GM12878 (cell line): ENCODE measurements around the gene THSD4. TPM values are rescaled to one million over a fixed set of nuclear protein-coding genes. Genes with fewer than 3 reads are reported as not detected.

Experiments
- ATAC-seq: fragments of 200-7000 bp; cut with Tn5 transposase; 3 replicates; pipeline ENCODE4 v1.9.1; 2020; ENCODE audit warnings: mild to moderate bottlenecking, moderate library complexity
- BruUV-seq: library from RNA; stranded (reverse); fragments of 400-500 nt; replicated peaks from 2 replicates; lab custom pipeline; 2021; lab: Mats Ljungman, UMichigan
- CTCF ChIA-PET: fragments of 300-600 bp; sonication (Branson Sonifier 250); formaldehyde crosslinking; extraction: SDS; loops from one replicate; lab custom pipeline; 2021; ENCODE audit warnings: inconsistent platforms; lab: Yijun Ruan, JAX
- POLR2A ChIA-PET: fragments of 350-600 bp; formaldehyde crosslinking; extraction: SDS; loops from one replicate; lab custom pipeline; 2021; ENCODE audit warnings: inconsistent platforms; lab: Charles Lee
- RAD21 ChIA-PET: fragments of 300-600 bp; sonication (Branson Sonifier 250); formaldehyde crosslinking; loops from one replicate; lab custom pipeline; 2023; ENCODE audit warnings: antibody characterized with exemption; ENCODE audit not compliant: unreplicated experiment; lab: Charles Lee
- SMC1A ChIA-PET: fragments of 300-600 bp; sonication (Branson Sonifier 250); formaldehyde crosslinking; loops from one replicate; lab custom pipeline; 2023; ENCODE audit not compliant: unreplicated experiment, uncharacterized antibody; lab: Charles Lee
- DNase-seq: peaks from one replicate; pipeline ENCODE4 v3.0.0-alpha.2; 2011; ENCODE audit warnings: low read depth, low spot score
- FAIRE-seq: peaks from 3 replicates; lab custom pipeline; 2011; peaks lifted over from hg19 to GRCh38; lab: Jason Lieb, UNC
- H2AFZ ChIP-seq: 2 replicates; pipeline ENCODE4 v1.6.0; 2011; ENCODE audit warnings: low read depth, low read length, control low read depth; ENCODE audit not compliant: control insufficient read depth
- H3K27ac ChIP-seq: 2 replicates; pipeline ENCODE4 v1.5.1; 2011; ENCODE audit warnings: control low read depth; ENCODE audit not compliant: control insufficient read depth, insufficient read depth
- H3K27me3 ChIP-seq, 2 experiments: replicated peaks in 1 of 2; 2 replicates each; pipeline versions ENCODE4 v1.6.0 to v1.6.1; 2011; ENCODE audit warnings: low read length in 1 of 2; ENCODE audit not compliant: control insufficient read depth in 2 of 2, insufficient read depth in 2 of 2
- H3K36me3 ChIP-seq, 2 experiments: 2 replicates each; pipeline ENCODE4 v1.5.1; 2011; ENCODE audit warnings: low read length in 1 of 2; ENCODE audit not compliant: control insufficient read depth in 2 of 2, insufficient read depth in 2 of 2
- H3K4me1 ChIP-seq: 2 replicates; pipeline ENCODE4 v1.6.1; 2011; ENCODE audit warnings: mild to moderate bottlenecking, low read length, moderate library complexity, mixed read lengths; ENCODE audit not compliant: control insufficient read depth, insufficient read depth
- H3K4me2 ChIP-seq: 2 replicates; pipeline ENCODE4 v1.6.0; 2011; ENCODE audit warnings: control low read depth; ENCODE audit not compliant: control insufficient read depth, insufficient read depth
- H3K4me3 ChIP-seq: fragments of 200-600 bp; sonication (generic); 2 replicates; pipeline ENCODE4 v1.5.1; 2016
- H3K79me2 ChIP-seq: 2 replicates; pipeline ENCODE4 v1.6.0; 2011; ENCODE audit warnings: low read length; ENCODE audit not compliant: control insufficient read depth, insufficient read depth
- H3K9ac ChIP-seq: 2 replicates; pipeline ENCODE4 v1.8.0; 2011; ENCODE audit warnings: low read length, control low read depth, mixed read lengths; ENCODE audit not compliant: control insufficient read depth, insufficient read depth
- H3K9me3 ChIP-seq: replicated peaks from 3 replicates; pipeline ENCODE4 v1.5.1; 2011; ENCODE audit warnings: mild to moderate bottlenecking, low read length; ENCODE audit not compliant: control insufficient read depth, insufficient read depth
- H4K20me1 ChIP-seq: 2 replicates; pipeline ENCODE4 v1.6.0; 2011; ENCODE audit not compliant: control insufficient read depth, insufficient read depth
- ASH2L ChIP-seq: fragments of 300-600, 200-600 bp; sonication (generic); IDR thresholded peaks from 2 replicates; pipeline ENCODE4 v1.6.1; 2017; ENCODE audit warnings: low read depth, mild to moderate bottlenecking, borderline replicate concordance
- BACH1 ChIP-seq: fragments of 450-650 bp; IDR thresholded peaks from 2 replicates; pipeline ENCODE4 v1.6.1; 2017; ENCODE audit warnings: mild to moderate bottlenecking, borderline replicate concordance
- CBFB ChIP-seq: IDR thresholded peaks from 2 replicates; pipeline ENCODE4 v1.6.1; 2016; ENCODE audit warnings: antibody characterized with exemption, low read depth
- CHD4 ChIP-seq: fragments of 200-600 bp; sonication (generic); IDR thresholded peaks from 2 replicates; pipeline ENCODE4 v1.6.1; 2016; ENCODE audit warnings: mild to moderate bottlenecking
- ETV6 ChIP-seq, 2 experiments: fragments of 450-650 bp in 1 of 2; IDR thresholded peaks in 1 of 2; conservative IDR thresholded peaks in 1 of 2; 2 replicates each; pipeline ENCODE4 v1.6.1; 2014; ENCODE audit warnings: antibody characterized with exemption in 1 of 2, borderline replicate concordance in 1 of 2, low read depth in 1 of 2, mild to moderate bottlenecking in 1 of 2, moderate library complexity in 1 of 2
- GATAD2B ChIP-seq: fragments of 450-650 bp; conservative IDR thresholded peaks from 2 replicates; pipeline ENCODE4 v1.6.1; 2017; ENCODE audit warnings: low read depth, mild to moderate bottlenecking, moderate library complexity
- IRF4 ChIP-seq: IDR thresholded peaks from 2 replicates; pipeline ENCODE4 v1.6.1; 2011; ENCODE audit warnings: low read depth, low read length
- KLF5 ChIP-seq: fragments of 450-650 bp; IDR thresholded peaks from 2 replicates; pipeline ENCODE4 v1.6.1; 2014; ENCODE audit warnings: mild to moderate bottlenecking; ENCODE audit not compliant: partially characterized antibody
- LARP7 ChIP-seq: fragments of 450-650 bp; IDR thresholded peaks from 2 replicates; pipeline ENCODE4 v1.6.1; 2017; ENCODE audit warnings: mild to moderate bottlenecking
- MEF2B ChIP-seq: fragments of 450-650 bp; IDR thresholded peaks from 2 replicates; pipeline ENCODE4 v1.6.1; 2018; ENCODE audit warnings: mild to moderate bottlenecking, moderate library complexity; ENCODE audit not compliant: partially characterized antibody, poor library complexity, severe bottlenecking
- MTA3 ChIP-seq: IDR thresholded peaks from 2 replicates; pipeline ENCODE4 v1.6.1; 2012; ENCODE audit warnings: low read length, inconsistent platforms, borderline replicate concordance
- MXI1 ChIP-seq: fragments of 150-350 bp; IDR thresholded peaks from 2 replicates; pipeline ENCODE4 v1.6.1; 2011; ENCODE audit warnings: low read depth, mild to moderate bottlenecking, inconsistent platforms, low read length, improper control_type of control experiment
- NR2F1 ChIP-seq: fragments of 450-650 bp; conservative IDR thresholded peaks from 2 replicates; pipeline ENCODE4 v1.6.1; 2017; ENCODE audit warnings: mild to moderate bottlenecking
- POLR2A ChIP-seq: IDR thresholded peaks from 2 replicates; pipeline ENCODE4 v1.6.1; 2011; ENCODE audit warnings: low read depth, mild to moderate bottlenecking, low read length
- POLR2AphosphoS5 ChIP-seq: IDR thresholded peaks from 2 replicates; pipeline ENCODE4 v1.6.1; 2011; ENCODE audit warnings: mild to moderate bottlenecking, low read length, inconsistent platforms
- RELB ChIP-seq: fragments of 450-650 bp; IDR thresholded peaks from 2 replicates; pipeline ENCODE4 v1.6.1; 2017; ENCODE audit warnings: low read depth, mild to moderate bottlenecking, moderate library complexity
- SREBF2 ChIP-seq: IDR thresholded peaks from 2 replicates; pipeline ENCODE4 v1.6.1; 2012; ENCODE audit warnings: mild to moderate bottlenecking, low read length
- ZSCAN29 ChIP-seq: fragments of 450-650 bp; IDR thresholded peaks from 2 replicates; pipeline ENCODE4 v1.6.1; 2017; ENCODE audit warnings: mild to moderate bottlenecking, moderate library complexity
- WGBS: methylation state at CpG from one replicate; pipeline ENCODE4 v1.1.6; 2016; ENCODE audit warnings: low lambda C conversion rate; ENCODE audit not compliant: insufficient replicate concordance, insufficient coverage; ENCODE audit errors: missing lambda C conversion rate; 5-methylcytosine and 5-hydroxymethylcytosine counted together
- in situ Hi-C: fragments of 300-500 bp; cut with MboI; formaldehyde crosslinking; loops from 9 replicates; pipeline ENCODE4 v1.14.3; 2018; ENCODE audit warnings: mixed read lengths
- intact Hi-C: fragments of 100-400 bp; cut with micrococcal nuclease; formaldehyde crosslinking; loops from one replicate; pipeline ENCODE4 v1.14.2; 2022; ENCODE audit not compliant: unreplicated experiment
- polyA plus RNA-seq, 11 experiments: library from polyadenylated mRNA; depleted of rRNA in 4 of 11; unstranded in 6 of 11; stranded (reverse) in 5 of 11; fragments of >200 nt; fragmentation: Nextera tagmentation in 4 of 11; fragmentation: Illumina TruSeq in 1 of 11; extraction: Ambion mirVana in 4 of 11; extraction: Trizol in 1 of 11; gene quantifications; 1 replicate in 1 of 11; 2 replicates in 10 of 11; pipeline versions ENCODE4 v1.2.1 to v1.2.3, GENCODE V29; 2011 to 2016; ENCODE audit warnings: inconsistent platforms in 2 of 11, missing spikeins in 2 of 11, low read depth in 1 of 11
- total RNA-seq, 4 experiments: library from RNA; depleted of rRNA in 3 of 4; stranded (reverse); fragments of >200 nt in 3 of 4; fragmentation: Illumina TruSeq in 1 of 4; extraction: Trizol in 1 of 4; gene quantifications; 2 replicates each; pipeline versions ENCODE4 v1.2.1 to v1.2.3, GENCODE V29; 2013 to 2021

Gene THSD4
- total and polyA plus RNA-seq, 10 of the 15 experiments (the other 5 are each of a cell fraction or from before 2014, with no cell fraction given), result 0.04 to 0.13 (median 0.05) TPM; not detected in 7

GRCh38 chr15:71715914-71716313, 600.6 kb downstream of the THSD4 start:
- Histone ChIP-seq H3K27me3 (no peaks in the 10 kb centered on the region; a peak in 2 of 4 replicates), H3K4me1 (no peaks in the 10 kb centered on the region), H3K36me3 (no peaks in the 10 kb centered on the region), H3K4me2 (no peak overlapping the region), H3K9me3 (no peaks in the 10 kb centered on the region), H3K27ac (no peak overlapping the region), H3K9ac (no peak overlapping the region), H2AFZ (no peak overlapping the region), H3K79me2 (no peaks in the 10 kb centered on the region)
- DNase-seq, result no peak
- in situ Hi-C loops, result no loop called here
- FAIRE-seq, result no peak
- intact Hi-C loops, result no loop called here
- ChIA-PET RAD21 (no interaction called here), SMC1A (interaction anchor here (0.7 kb wide), 1 partner anchor 204 kb away, joined by 3 read pairs; no protein-coding TSS in a partner anchor)
- TF ChIP-seq IRF4 (no peak), RELB (no peak), BACH1 (no peak), MEF2B (no peak), MTA3 (no peak), ETV6 (conservative IDR thresholded peaks at IDR 0.05 in 1 of 2, IDR thresholded peaks at IDR 0.05 in 1 of 2; ENCODE audit: borderline replicate concordance in 1 of 2, low read depth in 1 of 2) (no peak), ASH2L (no peak), POLR2A (no peak), SREBF2 (no peak), MXI1 (no peak), LARP7 (no peak), KLF5 (no peak), CHD4 (no peak), ZSCAN29 (no peak), NR2F1 (no peak), POLR2AphosphoS5 (no peak), CBFB (no peak), GATAD2B (no peak)
- TF ChIP-seq, all 136 proteins: peak for 0
- no peak for ATAC-seq
- CTCF ChIA-PET, result no interaction called here
- Histone ChIP-seq H4K20me1 (no peaks in the 10 kb centered on the region), H3K4me3 (no peak overlapping the region)
- 44% methylated on average over 1 of the region's 1 CpG for WGBS
- POLR2A ChIA-PET, result no interaction called here
- no TSS peak for BruUV-seq
